Endothelial cell (in vitro differentiated cells): ENCODE data around the gene SLC30A7. TPM values are rescaled to one million over a fixed set of nuclear protein-coding genes. Genes with fewer than 3 reads are reported as not detected.

Experiments
- DNase-seq: peaks from one replicate; pipeline ENCODE4 v3.0.0; 2021; ENCODE audit warnings: low spot score
- H3K27ac Mint-ChIP-seq: one replicate; pipeline ENCODE4 v1.8.0; 2021; ENCODE audit warnings: mixed read lengths, inconsistent platforms; ENCODE audit not compliant: unreplicated experiment
- H3K27me3 Mint-ChIP-seq: one replicate; pipeline ENCODE4 v1.8.0; 2021; ENCODE audit warnings: mild to moderate bottlenecking, moderate library complexity, mixed read lengths, inconsistent platforms; ENCODE audit not compliant: unreplicated experiment
- H3K36me3 Mint-ChIP-seq: one replicate; pipeline ENCODE4 v1.8.0; 2021; ENCODE audit warnings: mild to moderate bottlenecking, low read depth, mixed read lengths, inconsistent platforms; ENCODE audit not compliant: unreplicated experiment
- H3K4me1 Mint-ChIP-seq: one replicate; pipeline ENCODE4 v1.8.0; 2021; ENCODE audit warnings: mild to moderate bottlenecking, mixed read lengths, inconsistent platforms; ENCODE audit not compliant: unreplicated experiment
- H3K4me3 Mint-ChIP-seq: one replicate; pipeline ENCODE4 v1.8.0; 2021; ENCODE audit warnings: mild to moderate bottlenecking, mixed read lengths, inconsistent platforms; ENCODE audit not compliant: unreplicated experiment
- H3K9me3 Mint-ChIP-seq: one replicate; pipeline ENCODE4 v1.8.0; 2021; ENCODE audit warnings: mixed read lengths, inconsistent platforms; ENCODE audit not compliant: unreplicated experiment
- total RNA-seq: library from RNA; stranded (reverse); fragmentation: NEBNext Ultra II Directional; extraction: Animal tissue kit (Norgen Biotek cat#: 25700); gene quantifications from one replicate; pipeline ENCODE4 v1.2.1, GENCODE V29; 2021; ENCODE audit not compliant: unreplicated experiment
- TF ChIP-seq, protein P1 (sequence below): fragments of 200-600 bp; sonication (generic); IDR thresholded peaks from one replicate; pipeline ENCODE4 v1.5.0; 2021; ENCODE audit warnings: antibody characterized with exemption; ENCODE audit not compliant: unreplicated experiment

The SLC30A7 gene
- total RNA-seq, 1 donor from 2014 or later, result 33.2 TPM

DNA sequence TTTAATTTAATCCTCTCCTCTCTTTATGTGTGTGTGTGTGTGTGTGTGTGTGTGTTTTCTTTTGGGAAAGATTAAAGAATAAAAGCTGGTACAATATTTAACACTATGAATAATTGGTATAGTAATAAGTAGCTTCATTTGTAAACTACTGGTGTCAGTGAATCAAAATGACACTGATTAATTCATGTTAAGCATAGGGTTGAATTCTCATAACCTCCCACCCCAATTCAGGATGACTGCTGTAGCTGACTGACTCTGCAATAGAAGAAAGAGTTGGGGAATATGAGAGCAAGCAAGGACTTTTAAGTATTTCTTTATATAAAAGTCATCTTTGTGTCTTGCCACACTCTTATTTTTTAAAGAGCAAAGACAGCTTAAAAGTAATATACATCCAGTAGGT, 13.1 kb downstream of the SLC30A7 start:
- Mint-ChIP-seq H3K27ac (no peak overlapping the region), H3K27me3 (no peaks in the 10 kb centered on the region), H3K36me3 (peaks cover 42% of the 10 kb centered on the region), H3K9me3 (no peaks in the 10 kb centered on the region), H3K4me1 (peaks cover 19% of the 10 kb centered on the region), H3K4me3 (no peak overlapping the region)
- TF ChIP-seq, protein P1, sequence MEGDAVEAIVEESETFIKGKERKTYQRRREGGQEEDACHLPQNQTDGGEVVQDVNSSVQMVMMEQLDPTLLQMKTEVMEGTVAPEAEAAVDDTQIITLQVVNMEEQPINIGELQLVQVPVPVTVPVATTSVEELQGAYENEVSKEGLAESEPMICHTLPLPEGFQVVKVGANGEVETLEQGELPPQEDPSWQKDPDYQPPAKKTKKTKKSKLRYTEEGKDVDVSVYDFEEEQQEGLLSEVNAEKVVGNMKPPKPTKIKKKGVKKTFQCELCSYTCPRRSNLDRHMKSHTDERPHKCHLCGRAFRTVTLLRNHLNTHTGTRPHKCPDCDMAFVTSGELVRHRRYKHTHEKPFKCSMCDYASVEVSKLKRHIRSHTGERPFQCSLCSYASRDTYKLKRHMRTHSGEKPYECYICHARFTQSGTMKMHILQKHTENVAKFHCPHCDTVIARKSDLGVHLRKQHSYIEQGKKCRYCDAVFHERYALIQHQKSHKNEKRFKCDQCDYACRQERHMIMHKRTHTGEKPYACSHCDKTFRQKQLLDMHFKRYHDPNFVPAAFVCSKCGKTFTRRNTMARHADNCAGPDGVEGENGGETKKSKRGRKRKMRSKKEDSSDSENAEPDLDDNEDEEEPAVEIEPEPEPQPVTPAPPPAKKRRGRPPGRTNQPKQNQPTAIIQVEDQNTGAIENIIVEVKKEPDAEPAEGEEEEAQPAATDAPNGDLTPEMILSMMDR, result no peak
- DNase-seq, result no peak

DNA sequence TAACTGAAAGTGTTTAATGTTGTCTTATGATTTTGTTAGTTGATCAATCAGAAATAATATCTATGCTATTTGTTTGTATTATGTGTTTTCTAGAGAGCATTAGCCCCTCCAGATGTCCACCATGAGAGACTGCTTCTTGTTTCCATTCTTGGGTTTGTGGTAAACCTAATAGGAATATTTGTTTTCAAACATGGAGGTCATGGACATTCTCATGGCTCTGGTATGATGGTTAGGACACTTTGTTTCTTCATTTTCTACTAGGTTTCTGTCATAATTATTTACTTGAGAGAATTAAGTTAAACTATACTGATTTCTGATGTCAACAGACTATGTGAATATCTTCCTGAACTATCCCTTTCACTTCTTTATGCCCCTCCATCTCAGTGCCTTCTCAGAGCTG, 16.1 kb downstream of the SLC30A7 start:
- H3K9me3 Mint-ChIP-seq, result no peaks in the 10 kb centered on the region
- no peak for DNase-seq
- peak overlapping the region; percentile 8 for H3K27ac Mint-ChIP-seq
- H3K4me1 Mint-ChIP-seq, result peaks cover 15% of the 10 kb centered on the region
- TF ChIP-seq, protein P1, result no peak
- no peaks in the 10 kb centered on the region for H3K27me3 Mint-ChIP-seq
- no peak overlapping the region for H3K4me3 Mint-ChIP-seq
- peaks cover 16% of the 10 kb centered on the region for H3K36me3 Mint-ChIP-seq

DNA sequence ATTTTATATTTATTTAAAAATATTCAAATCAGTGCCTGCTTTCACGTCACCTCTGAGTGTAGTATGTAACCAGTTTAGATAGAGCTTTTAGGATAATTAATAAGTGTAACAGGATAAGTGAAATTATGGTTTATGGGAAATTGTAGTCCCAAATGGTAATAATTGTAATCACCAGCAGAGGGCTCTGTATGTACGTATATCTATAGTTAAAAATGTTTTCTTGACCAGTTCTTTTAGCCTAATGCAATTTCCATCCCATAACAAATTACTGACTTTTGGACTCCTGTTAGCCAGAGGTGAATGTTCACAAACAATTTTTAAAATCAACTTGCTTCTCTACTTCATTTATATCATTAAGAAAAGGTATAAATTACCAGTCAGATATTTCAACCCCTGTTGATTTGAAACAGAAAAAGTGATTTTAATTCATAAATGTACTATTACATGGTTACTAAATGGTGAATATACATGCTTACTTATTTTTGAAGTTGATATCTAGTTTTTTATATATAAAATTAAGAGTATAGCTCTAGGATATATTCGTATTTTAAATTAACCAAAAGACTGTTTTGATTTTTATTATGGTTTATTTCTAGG, 25.3 kb downstream of the SLC30A7 start:
- no peaks in the 10 kb centered on the region for H3K9me3 Mint-ChIP-seq
- no peak for DNase-seq
- no peaks in the 10 kb centered on the region for H3K27me3 Mint-ChIP-seq
- peak overlapping the region; percentile 27 for H3K27ac Mint-ChIP-seq
- TF ChIP-seq, protein P1, result peak; percentile 94
- H3K4me1 Mint-ChIP-seq, result no peaks in the 10 kb centered on the region
- peaks cover 14% of the 10 kb centered on the region for H3K36me3 Mint-ChIP-seq
- H3K4me3 Mint-ChIP-seq, result no peak overlapping the region

DNA sequence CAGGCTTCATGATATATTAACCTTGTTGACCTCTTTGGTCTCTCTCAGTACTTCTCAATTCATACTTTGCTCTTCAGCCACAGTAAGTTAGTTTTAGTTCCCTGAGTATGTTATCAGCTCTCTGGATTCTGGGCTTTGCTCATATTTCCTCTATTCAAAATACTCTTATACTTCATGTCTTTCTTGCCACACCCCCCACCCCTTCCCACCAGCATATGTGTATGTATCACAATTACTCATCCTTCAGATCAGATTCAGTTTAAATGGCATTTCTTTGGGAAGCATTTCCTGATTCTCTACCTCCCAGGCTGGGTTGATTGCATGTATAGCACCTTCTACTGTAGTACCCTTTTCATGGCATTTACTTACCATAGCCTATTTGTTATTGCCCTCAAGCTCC, 28.3 kb downstream of the SLC30A7 start:
- peaks cover 15% of the 10 kb centered on the region for H3K36me3 Mint-ChIP-seq
- no peaks in the 10 kb centered on the region for H3K4me1 Mint-ChIP-seq
- TF ChIP-seq, protein P1, result no peak
- H3K27ac Mint-ChIP-seq, result no peak overlapping the region
- DNase-seq, result no peak
- no peaks in the 10 kb centered on the region for H3K27me3 Mint-ChIP-seq
- H3K4me3 Mint-ChIP-seq, result no peak overlapping the region
- H3K9me3 Mint-ChIP-seq, result no peaks in the 10 kb centered on the region

DNA sequence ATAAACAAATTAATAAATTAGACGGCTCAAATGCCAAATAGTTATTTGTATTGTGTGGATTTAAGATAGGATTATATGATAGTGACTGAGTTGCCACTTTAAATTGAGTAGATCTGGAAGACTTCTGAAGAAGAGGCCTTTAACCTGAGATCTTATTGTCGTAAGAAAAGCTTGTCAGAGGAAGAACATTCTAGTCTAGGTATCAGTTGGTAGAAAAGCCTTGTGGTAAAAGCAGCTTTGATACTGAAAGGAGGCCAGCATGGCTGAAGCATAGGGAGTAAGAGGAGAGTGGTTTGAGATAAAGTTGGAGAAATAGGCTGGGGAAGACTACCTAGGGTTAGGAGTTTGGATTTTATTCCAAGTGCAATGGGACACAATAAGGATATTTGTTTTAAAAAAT, 29.1 kb downstream of the SLC30A7 start:
- DNase-seq, result no peak
- H3K4me1 Mint-ChIP-seq, result no peaks in the 10 kb centered on the region
- H3K9me3 Mint-ChIP-seq, result no peaks in the 10 kb centered on the region
- TF ChIP-seq, protein P1, result no peak
- peaks cover 15% of the 10 kb centered on the region for H3K36me3 Mint-ChIP-seq
- H3K27me3 Mint-ChIP-seq, result no peaks in the 10 kb centered on the region
- H3K27ac Mint-ChIP-seq, result no peak overlapping the region
- H3K4me3 Mint-ChIP-seq, result no peak overlapping the region
